ENCODE data around the gene HCCS.

Gene HCCS

GRCh38 chrX:11124112-11124511, 13.0 kb downstream of the HCCS start:
- DNase-seq, result no peak

GRCh38 chrX:11125060-11125459, 13.9 kb downstream of the HCCS start:
- no peak for DNase-seq

DNA sequence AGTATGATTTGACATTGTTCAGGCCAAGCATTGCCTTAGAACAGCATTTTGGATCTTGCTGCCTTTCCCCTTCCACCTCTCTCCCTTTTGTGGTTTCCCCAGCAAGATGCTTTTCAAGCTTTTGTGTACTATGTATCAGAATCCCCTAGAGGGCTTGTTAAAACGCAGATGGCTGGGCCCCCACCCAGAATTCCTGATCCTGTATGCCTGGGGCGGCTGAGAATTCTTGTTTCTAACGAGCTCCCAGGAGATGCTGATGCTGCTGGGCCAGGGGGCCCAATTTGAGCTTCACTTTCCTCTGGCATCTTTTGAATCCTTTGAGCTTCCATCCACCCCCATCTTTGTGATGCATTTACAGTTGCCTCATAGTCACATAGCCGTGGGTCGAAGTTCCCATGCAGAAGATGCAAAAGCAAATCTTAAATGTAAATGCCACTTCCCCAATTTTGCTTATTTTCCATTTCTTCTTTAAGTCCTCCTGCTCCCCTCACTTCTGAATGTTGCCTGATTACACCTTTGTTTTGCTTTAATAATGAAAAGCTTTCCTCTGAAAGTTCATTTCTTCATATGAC, 18.5 kb downstream of the HCCS start:
- DNase-seq, result no peak

GRCh38 chrX:11130136-11130535, 19.0 kb downstream of the HCCS start:
- no peak for DNase-seq

GRCh38 chrX:11131146-11131545, 20.0 kb downstream of the HCCS start:
- DNase-seq, result no peak

DNA sequence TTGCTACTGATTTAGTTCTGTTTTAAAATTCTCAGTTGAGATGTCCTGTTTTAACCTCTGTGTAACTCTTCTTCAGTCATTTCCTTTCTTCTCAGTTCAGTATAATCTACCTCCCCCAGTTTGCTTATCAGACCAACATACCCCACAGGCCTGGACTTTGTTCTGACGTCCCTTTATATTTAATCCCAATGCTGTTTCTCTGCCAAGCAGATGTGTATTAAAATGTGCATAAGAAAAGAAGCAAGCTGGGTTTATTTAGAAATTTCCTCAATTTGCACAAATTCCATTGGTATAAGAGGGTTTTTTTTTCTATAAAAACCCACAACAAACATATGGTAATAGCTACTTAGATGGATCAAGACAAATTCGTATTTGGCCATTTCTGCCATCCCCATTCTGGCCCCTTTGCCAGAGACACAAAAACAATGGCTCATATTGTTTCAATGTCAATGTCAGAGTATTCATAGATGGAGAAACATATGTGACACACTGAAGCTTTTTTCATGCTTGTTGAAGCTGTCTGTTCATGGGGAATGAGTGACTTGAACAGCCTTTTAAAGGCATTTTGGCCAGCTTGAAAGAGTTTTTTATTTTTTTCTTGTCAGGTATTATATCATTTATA, 24.5 kb downstream of the HCCS start:
- no peak for DNase-seq

DNA sequence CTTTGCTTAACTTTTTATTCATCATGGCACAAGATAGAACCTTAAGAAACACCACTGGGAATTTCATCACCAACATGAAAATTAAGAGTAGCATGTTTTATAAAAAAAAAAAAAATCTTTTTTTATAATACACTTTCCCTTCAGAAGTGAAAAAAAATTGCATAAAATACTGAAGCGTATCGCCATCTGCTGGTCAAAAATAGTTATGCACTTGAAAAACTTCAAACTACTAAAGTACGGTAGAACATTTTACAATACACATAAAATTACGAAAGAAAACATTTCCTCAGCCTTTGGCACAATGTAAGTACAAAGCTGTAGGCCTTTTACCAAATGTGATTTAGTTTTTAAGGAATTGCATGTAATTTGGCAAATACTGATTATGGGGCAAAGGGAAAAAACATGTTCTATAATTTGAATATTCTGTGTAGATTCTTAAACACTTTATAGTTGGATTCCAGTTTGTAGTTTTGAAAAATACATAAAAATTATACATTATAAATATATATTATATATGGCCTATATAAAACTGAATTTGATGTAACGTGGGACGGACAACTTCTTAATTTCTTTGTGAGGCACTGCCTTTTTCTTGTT, 26.5 kb downstream of the HCCS start:
- DNase-seq, result no peak

GRCh38 chrX:11138498-11139390, 27.6 kb downstream of the HCCS start:
- DNase-seq, result no peak

- peak; percentile 37 for DNase-seq
Measured at GRCh38 chrX:11143931-11144678, 33.0 kb downstream of the HCCS start.

DNA sequence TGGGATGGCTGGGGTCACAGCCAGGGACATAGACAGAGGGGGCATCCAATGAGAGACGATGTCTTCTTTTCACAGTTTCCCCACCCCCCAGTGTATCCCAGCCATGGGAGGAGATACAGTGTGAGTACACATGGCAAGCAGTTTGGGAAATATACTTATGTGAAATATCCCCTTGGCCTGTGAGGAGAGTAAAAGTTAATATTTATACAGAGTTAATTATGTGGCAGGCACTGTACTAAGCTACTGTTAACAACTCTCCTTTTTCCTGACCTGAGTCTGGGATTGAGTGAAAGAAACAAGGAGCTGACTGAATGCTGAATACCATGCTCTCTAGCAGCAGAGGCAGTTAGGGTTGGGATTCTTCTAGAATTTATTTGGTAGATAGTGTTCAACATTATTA, 35.3 kb downstream of the HCCS start:
- DNase-seq, result no peak

GRCh38 chrX:11148401-11148800, 37.3 kb downstream of the HCCS start:
- DNase-seq, result no peak

GRCh38 chrX:11151799-11152559, 40.8 kb downstream of the HCCS start:
- no peak for DNase-seq

GRCh38 chrX:11159149-11159548, 48.0 kb downstream of the HCCS start:
- DNase-seq, result no peak

- no peak for DNase-seq
Measured at GRCh38 chrX:11164433-11164832, 53.3 kb downstream of the HCCS start.

GRCh38 chrX:11171956-11172355, 60.8 kb downstream of the HCCS start:
- no peak for DNase-seq

- no peak for DNase-seq
Measured at GRCh38 chrX:11172415-11172814, 61.3 kb downstream of the HCCS start.

Data from activated CD8-positive, alpha-beta memory T cell treated with anti-CD3 and anti-CD28 coated beads, Interleukin-2, amount 50 U/mL, for 4 hours (primary cell).